GM18526 (cell line): ENCODE measurements around the gene CDH24.
A peak's percentile ranks its signal among the peaks of the same experiment; 100 is the strongest.

Experiments
- POLR2A ChIP-seq: IDR thresholded peaks from 3 replicates; pipeline ENCODE4 v1.6.1; 2011; ENCODE audit not compliant: insufficient read length; ENCODE audit errors: extremely low read depth

CDH24 gene

DNA sequence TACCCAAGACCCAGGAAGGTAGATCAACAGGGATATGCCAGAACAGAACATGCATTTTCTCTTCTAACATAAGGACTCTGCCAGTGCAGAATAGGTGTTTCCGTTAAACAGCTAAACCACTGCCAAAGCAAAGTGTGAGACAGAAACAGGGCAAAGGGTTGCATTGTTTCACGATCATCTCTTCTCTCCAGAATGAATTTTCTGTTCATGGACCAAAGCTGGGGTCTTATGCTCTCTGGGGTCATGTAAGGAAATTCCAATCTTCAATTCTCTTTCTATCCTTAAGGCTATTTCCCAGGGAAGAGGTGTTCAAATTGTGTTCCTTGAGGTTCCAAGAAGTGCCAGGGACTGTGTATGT, 33.5 kb downstream of the CDH24 start:
- no peak for TF ChIP-seq POLR2A

DNA sequence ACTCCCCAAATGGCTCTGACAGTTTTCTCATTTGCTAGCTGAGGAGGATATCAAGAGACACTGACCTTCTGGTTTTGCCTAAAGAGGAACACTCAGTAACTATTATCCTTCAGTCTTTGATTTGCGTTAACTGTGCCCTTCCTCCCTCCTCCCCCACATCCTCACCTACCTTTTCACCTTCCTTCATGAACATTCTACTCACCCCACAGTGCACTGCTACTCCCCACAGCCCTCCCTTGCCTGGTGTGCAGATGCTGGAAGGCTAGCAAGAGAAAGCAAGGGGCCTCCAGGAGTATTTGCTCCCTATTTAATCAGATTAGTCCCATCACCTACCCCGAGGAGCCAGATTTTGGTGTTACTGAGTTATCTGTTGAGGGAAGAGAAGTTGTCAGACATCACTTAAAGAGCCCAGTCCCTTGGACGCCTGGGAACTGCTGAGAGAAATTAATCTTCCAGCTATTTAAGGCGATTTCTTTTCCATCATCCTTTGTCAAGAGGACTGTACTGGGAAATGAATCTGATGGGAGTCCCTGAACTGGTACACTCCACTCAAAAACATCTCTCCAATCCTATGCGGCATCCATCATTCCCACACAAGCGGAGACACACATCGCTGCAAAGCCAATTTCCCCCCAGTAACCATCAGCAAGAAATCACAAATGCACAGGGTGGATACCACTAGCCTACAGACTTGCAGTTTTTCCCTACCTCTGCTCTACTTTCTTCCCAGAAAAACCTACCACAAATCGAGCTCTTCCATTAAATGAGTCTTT, 34.1 kb downstream of the CDH24 start:
- TF ChIP-seq POLR2A: no peak

DNA sequence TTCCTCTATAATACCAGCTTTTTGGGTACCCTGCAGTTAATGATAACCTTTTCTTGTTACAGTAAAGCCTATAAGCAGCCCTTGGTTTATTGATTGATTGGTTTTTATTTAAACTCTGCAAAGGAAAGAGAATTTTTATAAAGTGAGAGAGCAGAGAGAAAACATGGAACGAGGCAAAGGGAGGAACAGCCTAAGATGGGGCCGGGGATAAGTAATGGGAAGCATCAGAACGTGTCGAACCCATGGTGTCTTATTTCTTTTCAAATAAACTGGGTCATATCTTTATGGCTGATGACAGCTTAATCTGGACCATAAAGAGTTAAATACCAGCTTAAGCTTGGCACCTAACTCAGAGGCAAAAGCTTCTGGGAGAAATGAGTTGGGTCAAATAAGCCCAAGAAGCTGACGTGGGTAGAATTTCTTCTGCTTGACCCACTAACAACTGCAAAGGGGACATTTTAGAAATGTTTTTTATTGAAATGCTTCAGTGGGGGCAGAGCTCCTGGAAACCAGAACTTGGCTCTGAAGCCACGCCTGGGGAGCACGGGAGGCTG, 35.4 kb downstream of the CDH24 start:
- TF ChIP-seq POLR2A: no peak

DNA sequence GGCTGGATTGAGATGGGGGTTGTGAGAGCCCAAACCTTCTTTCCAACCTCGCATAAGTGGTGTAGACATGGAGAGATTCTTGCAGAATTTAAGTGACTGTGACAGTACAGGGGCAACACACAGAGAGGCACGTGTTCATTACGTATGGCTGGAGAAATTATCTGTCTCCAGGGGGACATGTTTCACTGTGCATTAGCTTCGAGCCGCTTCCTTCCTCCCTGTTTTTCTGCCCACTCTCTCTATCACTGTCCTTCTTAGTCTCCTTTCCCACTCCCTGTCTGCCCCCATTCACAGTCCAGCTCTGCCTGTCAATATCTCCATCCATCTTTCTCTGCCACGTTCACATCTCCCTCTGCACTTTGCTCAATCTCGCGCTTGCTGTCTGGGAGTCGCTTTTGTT, 35.9 kb downstream of the CDH24 start:
- TF ChIP-seq POLR2A: no peak

DNA sequence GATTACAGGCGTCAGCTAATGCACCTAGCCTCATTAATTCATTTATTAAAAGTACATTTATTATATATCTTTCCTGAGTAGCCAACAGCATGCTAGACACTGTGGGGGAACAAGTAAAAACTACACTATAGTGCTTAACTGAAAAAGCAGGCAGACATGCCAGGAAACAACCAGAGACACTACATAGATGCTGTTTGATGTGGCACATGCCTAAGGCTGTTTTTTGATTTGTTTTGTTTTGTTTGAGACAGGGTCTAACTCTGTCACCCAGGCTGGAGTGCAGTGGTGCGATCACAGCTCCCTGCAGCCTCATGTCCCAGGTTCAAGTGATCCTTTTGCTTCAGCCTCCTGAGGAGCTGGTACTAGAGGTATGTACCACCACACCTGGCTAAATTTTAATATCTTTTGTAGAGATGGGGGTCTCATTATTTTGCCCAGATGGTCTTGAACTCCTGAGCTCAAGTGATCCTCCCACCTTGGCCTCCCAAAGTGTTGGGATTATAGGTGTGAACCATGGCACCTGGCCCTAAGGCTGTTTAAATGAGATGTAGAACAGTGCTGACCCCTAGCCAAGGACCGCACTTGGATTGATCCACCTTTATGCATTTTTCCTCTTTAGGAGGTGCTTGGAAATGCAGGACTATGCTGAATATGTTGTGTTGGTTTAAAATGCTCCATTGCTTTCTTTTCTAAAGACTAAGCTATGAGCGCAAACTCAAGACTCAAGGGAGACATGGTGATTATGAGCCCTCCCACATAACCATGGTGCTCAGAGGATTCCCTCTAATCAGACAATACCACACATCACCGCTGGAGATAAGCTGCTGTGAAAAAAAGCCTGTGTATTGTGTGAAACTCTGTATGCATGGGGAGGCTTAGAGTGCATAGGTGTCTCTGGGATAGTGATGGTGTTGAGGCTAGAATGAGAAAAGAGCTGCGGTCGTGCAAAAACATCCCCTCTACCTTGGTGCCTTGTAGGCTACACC, 36.9 kb downstream of the CDH24 start:
- no peak for TF ChIP-seq POLR2A

DNA sequence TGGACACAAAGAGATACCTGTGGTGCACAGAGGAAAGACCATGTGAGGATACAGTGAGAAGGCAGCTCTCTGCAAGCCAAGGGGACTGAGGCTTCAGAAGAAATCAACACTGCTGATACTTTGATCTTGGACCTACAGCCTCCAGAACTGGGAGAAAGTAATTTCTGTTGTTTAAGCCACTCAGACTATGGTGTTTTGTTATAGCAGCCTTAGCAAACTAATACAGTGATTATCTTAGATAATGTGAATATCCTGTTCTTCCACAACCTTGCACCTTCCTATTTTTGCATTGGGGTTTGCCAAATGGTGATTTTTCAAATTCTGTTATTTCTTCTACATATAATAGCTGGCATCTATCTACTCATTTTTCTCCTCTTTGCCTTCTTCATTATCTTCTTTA, 39.2 kb downstream of the CDH24 start:
- no peak for TF ChIP-seq POLR2A

DNA sequence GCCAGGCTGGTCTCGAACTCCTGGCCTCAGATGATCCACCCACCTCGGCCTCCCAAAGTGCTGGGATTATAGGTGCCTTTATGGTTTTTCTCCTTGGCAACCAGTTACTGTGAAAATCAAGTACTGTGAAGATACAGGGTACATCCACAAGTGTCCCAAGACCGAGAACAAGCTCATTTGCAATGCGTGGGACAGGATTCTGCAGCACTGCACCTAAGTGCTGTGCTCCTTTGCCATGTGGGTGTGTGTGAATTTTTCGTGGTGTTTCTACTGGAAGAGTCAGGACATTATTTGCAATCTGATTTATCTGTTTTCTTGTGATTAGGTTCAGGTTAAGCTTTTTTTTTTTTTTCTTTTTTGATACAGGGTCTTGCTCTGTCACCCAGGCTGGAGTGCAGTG, 40.2 kb downstream of the CDH24 start:
- TF ChIP-seq POLR2A: no peak

DNA sequence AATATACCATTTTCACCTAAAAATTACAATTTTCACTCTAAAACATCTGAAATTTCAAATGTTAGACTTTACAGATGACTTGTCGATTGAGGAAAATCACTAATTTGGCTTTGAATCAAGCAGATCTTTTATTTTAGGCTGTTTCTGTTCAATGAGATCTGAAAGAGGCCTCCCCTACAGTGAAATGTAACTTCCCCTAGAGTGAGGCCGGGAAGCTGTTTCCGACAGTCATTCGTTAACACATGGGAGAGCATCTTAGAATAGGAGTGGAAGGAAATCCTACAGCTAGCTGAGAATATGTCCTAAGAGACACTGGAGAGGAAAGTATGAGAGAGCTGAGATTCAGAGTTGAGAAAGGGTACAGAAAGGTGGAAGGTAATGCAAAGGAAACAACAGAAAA, 41.7 kb downstream of the CDH24 start:
- TF ChIP-seq POLR2A: no peak

DNA sequence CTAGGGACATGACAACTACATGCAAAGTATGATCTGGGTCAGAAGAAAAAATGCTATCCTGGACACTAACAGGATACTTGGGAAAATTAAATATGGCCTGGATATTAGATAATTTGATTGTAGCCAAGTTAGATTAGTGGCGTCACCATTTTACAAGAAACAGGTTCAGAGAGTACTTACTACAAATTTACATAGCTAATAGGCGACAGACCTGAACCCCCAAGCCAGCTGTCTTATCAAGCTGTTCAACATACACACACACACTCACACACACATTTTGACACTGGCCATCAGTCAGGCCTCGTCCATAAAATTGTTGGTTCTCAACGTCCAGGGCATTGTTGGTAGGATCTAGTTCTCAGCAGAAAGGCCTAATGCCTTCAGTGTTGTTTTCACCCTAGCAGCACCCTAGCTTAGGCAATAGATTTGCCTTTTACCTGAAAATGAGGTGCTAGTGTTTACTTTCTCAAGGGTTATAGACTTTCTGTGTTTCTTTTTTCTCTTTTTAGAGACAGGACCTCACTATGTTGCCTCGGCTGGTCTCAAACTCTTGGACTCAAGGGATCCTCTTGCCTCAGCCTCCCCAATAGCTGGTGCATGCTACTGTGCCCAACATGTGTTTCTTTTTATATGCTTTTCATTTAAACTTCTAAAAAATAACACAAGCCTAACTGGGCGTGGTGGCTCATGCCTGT, 44.1 kb downstream of the CDH24 start:
- no peak for TF ChIP-seq POLR2A

DNA sequence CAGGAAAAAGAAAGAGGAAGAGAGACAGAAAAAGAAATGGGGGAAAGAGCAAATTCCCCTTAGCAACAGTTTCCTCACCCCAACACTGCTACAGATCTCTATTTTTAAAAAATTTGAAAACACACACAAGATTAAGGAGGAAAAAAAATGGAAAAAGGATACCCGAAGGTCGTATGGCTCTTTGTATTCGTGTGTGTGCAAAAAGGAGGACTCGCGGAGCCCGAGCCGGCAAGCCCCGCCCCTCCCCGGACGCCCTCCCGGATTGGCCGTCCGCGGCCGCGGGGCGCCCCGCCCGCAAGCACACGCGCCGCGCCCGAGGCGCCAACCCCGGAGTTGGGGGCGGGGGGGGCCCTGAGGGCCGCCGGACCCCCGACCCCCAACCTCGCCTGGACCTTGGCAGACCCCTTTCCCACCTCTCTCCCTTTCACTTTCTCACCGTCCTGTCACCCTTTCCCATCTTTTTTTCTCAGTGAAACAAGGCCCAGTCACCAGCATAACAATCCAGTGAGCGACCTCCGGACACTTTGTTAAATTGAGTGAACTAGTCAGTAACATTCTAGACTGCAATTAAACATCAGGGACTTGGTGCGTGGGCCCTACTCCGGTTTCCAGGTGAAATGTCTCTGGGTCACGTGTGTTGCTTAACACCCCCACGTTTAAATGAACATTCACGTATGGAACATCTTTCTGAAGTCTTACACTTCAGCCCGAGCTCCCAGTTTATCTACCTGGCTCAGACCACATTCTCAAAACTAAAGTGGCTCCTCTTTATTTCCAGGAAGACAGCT, 47.2 kb downstream of the CDH24 start, which contains the start of gene C14orf93:
Gene C14orf93 (minus strand): TSS at position 205 of the 788 bp plus-strand sequence. CDS start 11,120 bp downstream, outside the sequence.
- TF ChIP-seq POLR2A: peak; percentile 41

DNA sequence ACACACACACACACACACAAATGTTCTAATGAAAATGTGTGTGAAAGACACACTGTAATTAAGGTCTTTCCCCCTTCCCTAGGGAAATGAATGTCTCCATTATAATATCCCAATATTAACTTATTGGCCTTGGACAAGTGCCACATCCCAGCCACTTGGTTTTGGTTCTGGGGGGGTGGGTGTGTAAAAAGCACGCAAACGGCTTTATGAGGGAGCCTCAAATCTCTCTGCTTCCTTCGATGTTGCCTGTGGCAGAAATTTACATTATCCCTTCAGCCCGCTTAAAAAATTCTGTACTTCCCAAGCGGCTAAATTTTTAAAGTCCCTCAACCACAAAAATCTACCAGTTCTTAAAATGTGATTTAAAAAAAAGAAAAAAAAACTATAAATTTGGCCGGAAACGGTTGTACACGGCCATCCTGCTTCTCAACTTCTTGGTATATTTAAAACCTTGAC, 47.8 kb downstream of the CDH24 start:
- no peak for TF ChIP-seq POLR2A

DNA sequence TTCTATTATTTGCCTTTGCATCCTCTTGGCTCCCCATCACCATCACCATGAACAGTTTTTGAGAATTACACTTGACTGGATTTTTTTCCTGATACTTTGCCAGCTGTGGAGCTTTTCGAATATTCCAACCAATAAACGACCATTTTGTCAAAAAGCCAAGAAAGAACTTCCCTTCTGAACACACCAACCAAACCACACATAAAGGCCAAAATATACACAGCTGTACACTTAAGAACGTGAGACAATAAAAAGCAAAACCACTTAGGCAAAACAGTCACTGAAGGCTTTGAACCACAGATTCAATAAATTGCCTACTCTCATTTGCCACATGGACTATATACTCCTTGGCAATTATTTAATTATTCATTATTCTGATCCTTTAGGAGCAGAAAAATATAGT, 48.5 kb downstream of the CDH24 start:
- TF ChIP-seq POLR2A: no peak

DNA sequence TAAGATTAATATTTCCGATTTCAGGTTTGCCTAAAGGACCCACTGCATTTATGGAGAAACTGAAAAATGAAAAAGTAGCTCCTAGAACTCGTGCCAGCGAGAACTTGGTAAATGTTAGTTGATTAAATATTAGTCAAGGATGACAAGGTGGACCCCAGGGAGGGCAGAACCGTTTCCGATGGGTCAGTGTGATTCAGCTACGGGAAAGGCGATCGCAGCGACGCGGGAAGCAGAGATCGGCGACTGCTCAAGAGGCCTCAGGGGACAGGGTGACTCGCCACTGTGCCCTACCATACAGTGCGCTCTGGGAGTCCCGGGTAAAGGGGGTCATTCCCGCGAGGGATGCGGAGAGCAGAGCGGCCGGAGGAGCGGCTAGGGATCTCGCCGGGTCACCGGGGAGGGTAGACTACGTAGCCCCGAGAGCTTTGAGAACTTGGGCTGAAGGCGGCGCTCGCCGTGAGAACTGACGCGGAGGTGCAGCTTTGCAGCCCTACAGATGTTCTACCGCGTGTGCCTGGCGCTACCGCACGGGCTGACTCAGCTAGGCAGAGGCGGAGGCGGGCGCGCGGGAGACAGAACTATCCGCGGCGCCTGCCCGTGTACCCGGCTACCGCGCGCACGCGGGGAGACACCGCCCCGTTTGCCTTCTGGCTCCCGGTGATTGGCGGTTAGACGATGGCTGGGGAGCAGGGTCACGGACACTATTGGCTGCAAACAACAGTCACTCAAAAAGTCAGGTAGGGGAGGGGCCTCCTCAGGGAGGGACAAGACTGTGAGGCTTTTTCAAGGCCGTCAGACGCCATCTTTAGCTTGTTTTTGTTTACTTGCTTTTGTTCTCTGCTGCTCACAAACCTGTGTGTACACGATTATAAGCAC, 50.5 kb downstream of the CDH24 start:
- peak; percentile 93 for TF ChIP-seq POLR2A

DNA sequence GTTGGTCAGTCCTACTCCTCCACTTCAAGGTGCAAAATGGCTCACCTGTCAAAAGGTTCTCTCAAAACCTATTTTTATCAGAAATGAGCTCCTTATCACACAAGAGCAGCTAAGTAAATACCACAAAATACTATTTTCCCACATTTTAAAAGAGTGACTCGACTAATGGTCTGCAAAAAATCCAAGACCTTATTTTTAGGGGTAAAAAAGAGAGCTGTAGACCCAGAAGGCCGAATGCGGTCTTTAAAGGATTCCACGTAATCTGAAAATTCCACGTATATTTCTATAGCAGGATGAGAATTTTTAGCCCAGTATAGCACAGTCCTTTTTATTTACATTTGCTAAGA, 51.2 kb downstream of the CDH24 start:
- TF ChIP-seq POLR2A: no peak
